DND-41 (cell line): ENCODE results near the gene GAST.
"Not testable (repeated sequence)": the region's sequence is repeated elsewhere in the genome, so short reads cannot be mapped to it uniquely, and the experiment has no call there.

Experiments
- ATAC-seq: fragments of 200-7000 bp; cut with Tn5 transposase; 3 replicates; pipeline ENCODE4 v1.9.1; 2021; ENCODE audit warnings: low read depth; ENCODE audit not compliant: insufficient read depth
- DNase-seq: peaks from one replicate; pipeline ENCODE4 v3.0.0-alpha.2; 2020
- H2AFZ ChIP-seq: 2 replicates; pipeline ENCODE4 v1.6.0; 2012; ENCODE audit warnings: low read depth, low read length
- H3K27ac ChIP-seq: 2 replicates; pipeline ENCODE4 v1.5.1; 2012; ENCODE audit warnings: low read length, inconsistent platforms
- H3K27me3 ChIP-seq: fragments of 200-600 bp; sonication (generic); 2 replicates; pipeline ENCODE4 v1.6.0; 2012; ENCODE audit warnings: low read length, mild to moderate bottlenecking, inconsistent platforms; ENCODE audit not compliant: insufficient read depth, poor library complexity
- H3K36me3 ChIP-seq: 2 replicates; pipeline ENCODE4 v1.5.1; 2012; ENCODE audit warnings: low read length, inconsistent platforms; ENCODE audit not compliant: insufficient read depth
- H3K4me1 ChIP-seq: 2 replicates; pipeline ENCODE4 v1.5.1; 2012; ENCODE audit warnings: mild to moderate bottlenecking, low read length; ENCODE audit not compliant: insufficient read depth
- H3K4me2 ChIP-seq: 2 replicates; pipeline ENCODE4 v1.6.0; 2012; ENCODE audit warnings: mild to moderate bottlenecking, moderate library complexity, low read length, inconsistent platforms; ENCODE audit not compliant: insufficient read depth
- H3K4me3 ChIP-seq, 2 experiments: fragments of 200-600 bp in 1 of 2; shearing (Covaris generic) in 1 of 2; 2 replicates each; pipeline ENCODE4 v1.5.1; 2012 to 2016; ENCODE audit warnings: inconsistent platforms in 2 of 2, low read length in 2 of 2, mild to moderate bottlenecking in 2 of 2, low read depth in 1 of 2, moderate library complexity in 1 of 2
- H3K79me2 ChIP-seq: 2 replicates; pipeline ENCODE4 v1.6.0; 2012; ENCODE audit warnings: low read length, inconsistent platforms; ENCODE audit not compliant: insufficient read depth
- H3K9ac ChIP-seq: 2 replicates; pipeline ENCODE4 v1.6.0; 2012; ENCODE audit warnings: low read depth, mild to moderate bottlenecking, inconsistent platforms, low read length, moderate library complexity
- H3K9me3 ChIP-seq: 2 replicates; pipeline ENCODE4 v1.5.1; 2012; ENCODE audit warnings: low read length, moderate library complexity, mild to moderate bottlenecking, inconsistent platforms; ENCODE audit not compliant: insufficient read depth, severe bottlenecking
- H4K20me1 ChIP-seq: 2 replicates; pipeline ENCODE4 v1.6.0; 2012; ENCODE audit warnings: low read length; ENCODE audit not compliant: insufficient read depth
- EZH2 ChIP-seq: IDR thresholded peaks from 3 replicates; pipeline ENCODE4 v1.6.1; 2012; ENCODE audit warnings: borderline replicate concordance, low read depth, mild to moderate bottlenecking, moderate library complexity, low read length, inconsistent platforms; ENCODE audit not compliant: severe bottlenecking
- TF ChIP-seq, protein P1 (sequence below): IDR thresholded peaks from 2 replicates; pipeline ENCODE4 v1.5.1; 2012; ENCODE audit warnings: borderline replicate concordance, low read length, moderate library complexity, mild to moderate bottlenecking; ENCODE audit not compliant: poor library complexity, severe bottlenecking; ENCODE audit errors: extremely low read depth

GAST gene

DNA sequence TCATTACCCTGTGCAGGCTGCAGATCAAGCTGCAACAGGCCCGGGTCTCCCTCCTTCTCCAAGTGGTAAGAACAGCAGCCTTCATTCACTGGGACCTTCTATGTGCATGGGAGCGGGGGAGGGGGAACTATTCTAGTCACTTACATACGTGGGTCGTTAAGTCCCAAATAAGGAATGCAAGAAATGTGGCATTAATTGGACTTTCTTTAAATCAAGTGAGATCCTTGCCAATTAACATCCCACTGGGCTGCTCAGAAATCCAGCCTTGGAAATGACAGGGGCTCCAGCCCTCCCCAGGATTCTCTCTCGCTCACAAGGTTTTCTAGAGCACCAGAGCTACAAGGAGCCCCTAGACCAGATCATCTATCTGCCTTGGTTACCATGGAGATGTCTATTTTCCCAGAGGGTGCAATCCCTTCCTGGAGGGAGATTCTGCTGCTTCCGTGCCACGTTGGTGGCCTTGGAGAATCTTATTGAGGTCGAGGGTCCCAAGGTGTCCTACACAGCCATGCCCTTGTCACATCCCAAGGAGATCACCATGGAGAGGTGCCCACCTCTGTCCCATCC lies 28.6 kb upstream of the GAST start:
- Histone ChIP-seq H3K9me3 (no peaks in the 10 kb centered on the region), H4K20me1 (no peaks in the 10 kb centered on the region), H3K9ac (no peak overlapping the region), H3K79me2 (no peaks in the 10 kb centered on the region; the same call in 1 of the 2 replicates), H3K27me3 (no peaks in the 10 kb centered on the region), H3K4me1 (peaks cover 30% of the 10 kb centered on the region), H2AFZ (no peak overlapping the region), H3K27ac (no peak overlapping the region), H3K4me2 (no peak overlapping the region), H3K36me3 (no peaks in the 10 kb centered on the region), H3K4me3 (no peak overlapping the region)
- TF ChIP-seq EZH2, result no peak
- no peak for DNase-seq
- no peak for ATAC-seq

DNA sequence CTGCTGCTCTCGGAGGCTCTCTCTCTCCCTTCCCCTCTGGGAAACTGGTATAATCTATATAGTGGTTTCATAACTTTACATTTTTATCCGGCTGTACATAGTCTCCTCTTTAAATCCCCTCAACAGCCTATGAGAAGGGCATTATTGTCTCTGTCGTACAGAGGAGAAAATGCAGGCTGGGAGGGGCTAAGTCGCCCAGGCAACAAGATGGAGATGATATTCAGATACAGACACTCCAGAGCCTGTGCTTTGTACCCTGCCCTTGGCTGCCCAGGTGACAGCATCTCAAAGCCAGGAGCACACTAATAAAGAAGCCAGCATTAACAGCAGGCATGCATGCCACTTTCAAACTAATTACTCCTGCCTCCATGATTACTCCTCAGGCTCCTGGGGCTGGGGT lies 28.1 kb upstream of the GAST start:
- DNase-seq (no peak), ATAC-seq (no peak)
- peaks cover 2% of the 10 kb centered on the region; the same call in 1 of the 2 replicates for H4K20me1 ChIP-seq
- peaks cover 3% of the 10 kb centered on the region for H3K79me2 ChIP-seq
- no peaks in the 10 kb centered on the region for H3K27me3 ChIP-seq
- no peak overlapping the region for H3K4me3 ChIP-seq
- no peak overlapping the region for H3K27ac ChIP-seq
- TF ChIP-seq, protein P1, sequence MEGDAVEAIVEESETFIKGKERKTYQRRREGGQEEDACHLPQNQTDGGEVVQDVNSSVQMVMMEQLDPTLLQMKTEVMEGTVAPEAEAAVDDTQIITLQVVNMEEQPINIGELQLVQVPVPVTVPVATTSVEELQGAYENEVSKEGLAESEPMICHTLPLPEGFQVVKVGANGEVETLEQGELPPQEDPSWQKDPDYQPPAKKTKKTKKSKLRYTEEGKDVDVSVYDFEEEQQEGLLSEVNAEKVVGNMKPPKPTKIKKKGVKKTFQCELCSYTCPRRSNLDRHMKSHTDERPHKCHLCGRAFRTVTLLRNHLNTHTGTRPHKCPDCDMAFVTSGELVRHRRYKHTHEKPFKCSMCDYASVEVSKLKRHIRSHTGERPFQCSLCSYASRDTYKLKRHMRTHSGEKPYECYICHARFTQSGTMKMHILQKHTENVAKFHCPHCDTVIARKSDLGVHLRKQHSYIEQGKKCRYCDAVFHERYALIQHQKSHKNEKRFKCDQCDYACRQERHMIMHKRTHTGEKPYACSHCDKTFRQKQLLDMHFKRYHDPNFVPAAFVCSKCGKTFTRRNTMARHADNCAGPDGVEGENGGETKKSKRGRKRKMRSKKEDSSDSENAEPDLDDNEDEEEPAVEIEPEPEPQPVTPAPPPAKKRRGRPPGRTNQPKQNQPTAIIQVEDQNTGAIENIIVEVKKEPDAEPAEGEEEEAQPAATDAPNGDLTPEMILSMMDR, result no peak
- TF ChIP-seq EZH2, result no peak
- H3K9ac ChIP-seq, result no peak overlapping the region
- no peak overlapping the region for H3K4me2 ChIP-seq
- H3K9me3 ChIP-seq, result no peaks in the 10 kb centered on the region
- H3K4me1 ChIP-seq, result peaks cover 24% of the 10 kb centered on the region
- no peak overlapping the region for H2AFZ ChIP-seq
- no peaks in the 10 kb centered on the region; the same call in 1 of the 2 replicates for H3K36me3 ChIP-seq

DNA sequence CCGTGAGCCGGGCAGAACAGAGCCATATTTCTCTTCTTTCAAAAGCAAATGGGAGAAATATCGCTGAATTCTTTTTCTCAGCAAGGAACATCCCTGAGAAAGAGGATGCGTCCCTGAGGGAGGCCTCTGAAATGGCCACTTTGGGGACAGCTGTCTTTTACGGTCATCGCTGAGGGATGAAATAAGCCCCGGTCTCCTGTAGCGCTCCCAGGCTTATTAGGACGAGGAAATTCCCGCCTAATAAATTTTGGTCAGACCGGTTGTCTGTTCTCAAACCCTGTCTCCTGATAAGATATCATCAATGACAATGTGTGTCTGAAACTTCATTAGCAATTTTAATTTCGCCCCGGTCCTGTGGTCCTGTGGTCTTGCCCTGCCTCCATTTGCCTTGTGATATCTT lies 26.4 kb upstream of the GAST start:
- not testable (repeated sequence) for H2AFZ ChIP-seq, ATAC-seq, H3K9me3 ChIP-seq, DNase-seq, H3K9ac ChIP-seq, H3K4me3 ChIP-seq, H3K27ac ChIP-seq, H3K27me3 ChIP-seq, H3K4me2 ChIP-seq
- Histone ChIP-seq H4K20me1 (peaks cover 17% of the 10 kb centered on the region), H3K36me3 (peaks cover 15% of the 10 kb centered on the region), H3K4me1 (peaks cover 20% of the 10 kb centered on the region), H3K79me2 (peaks cover 20% of the 10 kb centered on the region)

DNA sequence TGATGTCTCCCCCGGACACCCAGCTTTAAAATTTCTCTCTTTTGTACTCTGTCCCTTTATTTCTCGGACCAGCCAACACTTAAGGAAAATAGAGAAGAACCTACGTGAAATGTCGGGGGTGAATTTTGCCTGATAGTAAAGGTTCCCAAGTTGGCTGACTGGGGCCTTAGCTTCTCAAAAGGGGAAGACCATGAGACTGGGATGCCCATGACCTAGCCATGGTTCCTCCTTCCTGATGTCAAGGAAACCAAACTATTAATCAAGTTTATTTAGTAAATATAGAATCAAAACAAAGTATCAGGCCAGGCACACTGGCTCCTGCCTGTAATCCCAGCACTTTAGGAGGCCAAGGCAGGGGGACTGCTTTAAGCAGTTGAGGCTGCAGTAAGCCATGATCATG lies 25.9 kb upstream of the GAST start:
- peaks cover 26% of the 10 kb centered on the region for H3K4me1 ChIP-seq
- peaks cover 25% of the 10 kb centered on the region for H3K79me2 ChIP-seq
- H3K9me3 ChIP-seq, result no peaks in the 10 kb centered on the region
- H2AFZ ChIP-seq, result no peak overlapping the region
- no peaks in the 10 kb centered on the region for H3K27me3 ChIP-seq
- ATAC-seq (no peak), DNase-seq (no peak)
- peaks cover 20% of the 10 kb centered on the region for H3K36me3 ChIP-seq
- peaks cover 23% of the 10 kb centered on the region for H4K20me1 ChIP-seq
- TF ChIP-seq EZH2, result no peak
- TF ChIP-seq, protein P1, result no peak
- no peak overlapping the region for H3K27ac ChIP-seq
- no peak overlapping the region for H3K9ac ChIP-seq
- no peak overlapping the region for H3K4me2 ChIP-seq
- no peak overlapping the region for H3K4me3 ChIP-seq
